Neural cell (in vitro differentiated cells): ENCODE measurements around the gene PDPK1. TPM values are rescaled to one million over a fixed set of nuclear protein-coding genes. Genes with fewer than 3 reads are reported as not detected.
"Not testable (repeated sequence)": the region's sequence is repeated elsewhere in the genome, so short reads cannot be mapped to it uniquely, and the experiment has no call there.

Experiments used
- H2AFZ ChIP-seq: fragments of 200-600, 300-800 bp; sonication (generic), shearing (Covaris generic); 2 replicates; pipeline ENCODE4 v1.6.0; 2014; ENCODE audit warnings: low read depth, mild to moderate bottlenecking, antibody characterized with exemption, low read length, moderate library complexity
- H3F3A ChIP-seq: fragments of 200-600 bp; shearing (Covaris generic); 2 replicates; pipeline ENCODE4 v1.6.1; 2016; ENCODE audit warnings: mild to moderate bottlenecking, moderate library complexity, mixed read lengths, antibody characterized with exemption, low read length; ENCODE audit not compliant: insufficient read depth, poor library complexity, severe bottlenecking
- H3K27ac ChIP-seq: fragments of 200-600, 300-800 bp; sonication (generic), shearing (Covaris generic); 2 replicates; pipeline ENCODE4 v1.5.1; 2014; ENCODE audit warnings: mild to moderate bottlenecking, low read length, moderate library complexity
- H3K27me3 ChIP-seq: fragments of 300-800, 200-600 bp; sonication (generic), shearing (Covaris generic); 2 replicates; pipeline ENCODE4 v1.6.0; 2014; ENCODE audit warnings: mild to moderate bottlenecking, low read depth, low read length, moderate library complexity; ENCODE audit not compliant: insufficient read depth
- H3K36me3 ChIP-seq: fragments of 300-800, 200-600 bp; sonication (generic), shearing (Covaris generic); 2 replicates; pipeline ENCODE4 v1.5.1; 2014; ENCODE audit warnings: mild to moderate bottlenecking, antibody characterized with exemption, low read length, moderate library complexity; ENCODE audit not compliant: insufficient read depth
- H3K4me2 ChIP-seq: fragments of 300-800, 200-600 bp; sonication (generic), shearing (Covaris generic); 2 replicates; pipeline ENCODE4 v1.6.0; 2014; ENCODE audit warnings: mild to moderate bottlenecking, low read length
- H3K4me3 ChIP-seq: fragments of 300-800, 200-600 bp; sonication (generic), shearing (Covaris generic); 2 replicates; pipeline ENCODE4 v1.5.1; 2014; ENCODE audit warnings: mild to moderate bottlenecking, low read length, moderate library complexity
- H3K79me2 ChIP-seq: fragments of 200-600 bp; shearing (Covaris generic); replicated peaks from 2 replicates; pipeline ENCODE4 v1.6.0; 2014; ENCODE audit warnings: mild to moderate bottlenecking, low read length, moderate library complexity; ENCODE audit not compliant: insufficient read depth
- H3K9ac ChIP-seq: fragments of 300-800, 200-600 bp; sonication (generic), shearing (Covaris generic); 2 replicates; pipeline ENCODE4 v1.6.1; 2016; ENCODE audit warnings: mild to moderate bottlenecking, low read length, mixed read lengths
- H3K9me2 ChIP-seq: fragments of 200-600 bp; shearing (Covaris generic); 2 replicates; pipeline ENCODE4 v1.6.1; 2016; ENCODE audit warnings: mild to moderate bottlenecking, low read length, mixed read lengths; ENCODE audit not compliant: insufficient read depth
- H3K9me3 ChIP-seq: fragments of 200-600, 300-800 bp; sonication (generic), shearing (Covaris generic); 2 replicates; pipeline ENCODE4 v1.6.1; 2016; ENCODE audit warnings: mild to moderate bottlenecking, mixed run types, low read length, moderate library complexity, mixed read lengths
- H4K20me1 ChIP-seq: fragments of 200-600 bp; shearing (Covaris generic); 2 replicates; pipeline ENCODE4 v1.6.1; 2016; ENCODE audit warnings: mild to moderate bottlenecking, mixed run types; ENCODE audit not compliant: insufficient read depth
- EP300 ChIP-seq: fragments of 450-650 bp; conservative IDR thresholded peaks from 2 replicates; pipeline ENCODE4 v1.6.1; 2014; ENCODE audit warnings: antibody characterized with exemption, mild to moderate bottlenecking, moderate library complexity; ENCODE audit not compliant: poor library complexity, severe bottlenecking
- EZH2 ChIP-seq: fragments of 200-600, 300-800 bp; shearing (Covaris generic), sonication (generic); IDR thresholded peaks from 2 replicates; pipeline ENCODE4 v1.6.1; 2014; ENCODE audit warnings: antibody characterized with exemption, low read length, borderline replicate concordance, mild to moderate bottlenecking; ENCODE audit not compliant: insufficient read depth, poor library complexity, severe bottlenecking
- MXI1 ChIP-seq: fragments of 450-650 bp; conservative IDR thresholded peaks from 2 replicates; pipeline ENCODE4 v1.6.1; 2014; ENCODE audit warnings: antibody characterized with exemption, mild to moderate bottlenecking; ENCODE audit not compliant: poor library complexity, severe bottlenecking
- POLR2AphosphoS5 ChIP-seq: IDR thresholded peaks from 2 replicates; pipeline ENCODE4 v1.6.1; 2012
- RAD21 ChIP-seq: fragments of 450-650 bp; conservative IDR thresholded peaks from 2 replicates; pipeline ENCODE4 v1.6.1; 2014; ENCODE audit warnings: antibody characterized with exemption, mild to moderate bottlenecking, moderate library complexity
- SMC3 ChIP-seq: fragments of 450-650 bp; conservative IDR thresholded peaks from 2 replicates; pipeline ENCODE4 v1.6.1; 2014; ENCODE audit warnings: antibody characterized with exemption, mild to moderate bottlenecking, moderate library complexity; ENCODE audit not compliant: poor library complexity
- TAF1 ChIP-seq: IDR thresholded peaks from 2 replicates; pipeline ENCODE4 v1.6.1; 2012; ENCODE audit warnings: low read depth
- polyA plus RNA-seq: library from polyadenylated mRNA; depleted of rRNA; stranded (reverse); fragments of >200 nt; gene quantifications from 2 replicates; pipeline ENCODE4 v1.2.3, GENCODE V29; 2014
- TF ChIP-seq, protein P1 (sequence below): IDR thresholded peaks from 2 replicates; pipeline ENCODE4 v1.6.1; 2012; ENCODE audit warnings: borderline replicate concordance
- TF ChIP-seq, protein P2 (sequence below): fragments of 450-650 bp; IDR thresholded peaks from 2 replicates; pipeline ENCODE4 v1.5.1; 2014; ENCODE audit warnings: antibody characterized with exemption, mild to moderate bottlenecking, moderate library complexity; ENCODE audit not compliant: poor library complexity, severe bottlenecking

The PDPK1 gene
- polyA plus RNA-seq, 1 donor from 2014 or later = 18.6 TPM

DNA sequence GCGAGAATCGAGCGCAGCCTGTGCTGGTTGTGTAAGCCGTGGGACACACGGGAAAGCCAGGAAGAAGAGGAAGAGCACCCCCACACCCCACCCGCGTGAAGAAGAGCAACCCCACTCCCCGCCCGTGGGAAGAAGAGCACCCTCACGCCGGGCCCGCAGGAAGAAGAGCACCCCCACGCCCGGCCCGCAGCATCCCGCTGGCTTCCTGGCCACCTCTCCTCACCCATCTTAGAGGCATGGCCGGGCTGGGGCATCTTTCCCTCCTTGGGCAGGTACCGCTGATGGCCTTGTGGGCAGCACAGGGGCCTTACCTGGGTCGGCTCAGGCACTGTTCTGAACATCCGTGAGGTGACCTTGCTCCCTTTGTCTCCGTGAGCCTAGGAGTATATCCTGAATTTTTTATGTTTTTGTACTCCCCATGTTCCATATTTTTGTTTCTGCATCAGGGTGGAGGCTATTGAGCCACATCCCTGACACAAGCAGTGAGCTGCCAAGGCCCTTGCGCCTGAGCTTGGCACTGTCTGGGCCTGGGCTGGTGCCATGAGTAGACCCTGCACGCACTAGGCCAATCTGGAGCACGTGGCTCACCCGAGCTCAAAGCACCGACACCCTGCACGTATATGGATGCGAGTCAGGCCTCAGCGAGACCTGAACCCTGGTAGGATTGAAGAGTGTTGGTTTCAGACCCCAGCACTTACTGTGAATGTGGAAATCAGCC lies 73.1 kb downstream of the PDPK1 start:
- Histone ChIP-seq H4K20me1 (no peaks in the 10 kb centered on the region), H3K36me3 (no peaks in the 10 kb centered on the region), H3K9ac (no peak overlapping the region), H2AFZ (no peak overlapping the region), H3K27me3 (no peaks in the 10 kb centered on the region), H3K9me3 (no peaks in the 10 kb centered on the region), H3K4me3 (no peak overlapping the region), H3K9me2 (no peaks in the 10 kb centered on the region), H3K79me2 (no peaks in the 10 kb centered on the region), H3F3A (no peaks in the 10 kb centered on the region), H3K4me2 (no peak overlapping the region), H3K27ac (no peak overlapping the region)
- TF ChIP-seq, protein P1, sequence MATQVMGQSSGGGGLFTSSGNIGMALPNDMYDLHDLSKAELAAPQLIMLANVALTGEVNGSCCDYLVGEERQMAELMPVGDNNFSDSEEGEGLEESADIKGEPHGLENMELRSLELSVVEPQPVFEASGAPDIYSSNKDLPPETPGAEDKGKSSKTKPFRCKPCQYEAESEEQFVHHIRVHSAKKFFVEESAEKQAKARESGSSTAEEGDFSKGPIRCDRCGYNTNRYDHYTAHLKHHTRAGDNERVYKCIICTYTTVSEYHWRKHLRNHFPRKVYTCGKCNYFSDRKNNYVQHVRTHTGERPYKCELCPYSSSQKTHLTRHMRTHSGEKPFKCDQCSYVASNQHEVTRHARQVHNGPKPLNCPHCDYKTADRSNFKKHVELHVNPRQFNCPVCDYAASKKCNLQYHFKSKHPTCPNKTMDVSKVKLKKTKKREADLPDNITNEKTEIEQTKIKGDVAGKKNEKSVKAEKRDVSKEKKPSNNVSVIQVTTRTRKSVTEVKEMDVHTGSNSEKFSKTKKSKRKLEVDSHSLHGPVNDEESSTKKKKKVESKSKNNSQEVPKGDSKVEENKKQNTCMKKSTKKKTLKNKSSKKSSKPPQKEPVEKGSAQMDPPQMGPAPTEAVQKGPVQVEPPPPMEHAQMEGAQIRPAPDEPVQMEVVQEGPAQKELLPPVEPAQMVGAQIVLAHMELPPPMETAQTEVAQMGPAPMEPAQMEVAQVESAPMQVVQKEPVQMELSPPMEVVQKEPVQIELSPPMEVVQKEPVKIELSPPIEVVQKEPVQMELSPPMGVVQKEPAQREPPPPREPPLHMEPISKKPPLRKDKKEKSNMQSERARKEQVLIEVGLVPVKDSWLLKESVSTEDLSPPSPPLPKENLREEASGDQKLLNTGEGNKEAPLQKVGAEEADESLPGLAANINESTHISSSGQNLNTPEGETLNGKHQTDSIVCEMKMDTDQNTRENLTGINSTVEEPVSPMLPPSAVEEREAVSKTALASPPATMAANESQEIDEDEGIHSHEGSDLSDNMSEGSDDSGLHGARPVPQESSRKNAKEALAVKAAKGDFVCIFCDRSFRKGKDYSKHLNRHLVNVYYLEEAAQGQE = no peak
- no peak for TF ChIP-seq EZH2
- no peak for TF ChIP-seq RAD21
- TF ChIP-seq POLR2AphosphoS5 = no peak
- no peak for TF ChIP-seq EP300
- TF ChIP-seq MXI1 = no peak
- no peak for TF ChIP-seq SMC3
- TF ChIP-seq, protein P2, sequence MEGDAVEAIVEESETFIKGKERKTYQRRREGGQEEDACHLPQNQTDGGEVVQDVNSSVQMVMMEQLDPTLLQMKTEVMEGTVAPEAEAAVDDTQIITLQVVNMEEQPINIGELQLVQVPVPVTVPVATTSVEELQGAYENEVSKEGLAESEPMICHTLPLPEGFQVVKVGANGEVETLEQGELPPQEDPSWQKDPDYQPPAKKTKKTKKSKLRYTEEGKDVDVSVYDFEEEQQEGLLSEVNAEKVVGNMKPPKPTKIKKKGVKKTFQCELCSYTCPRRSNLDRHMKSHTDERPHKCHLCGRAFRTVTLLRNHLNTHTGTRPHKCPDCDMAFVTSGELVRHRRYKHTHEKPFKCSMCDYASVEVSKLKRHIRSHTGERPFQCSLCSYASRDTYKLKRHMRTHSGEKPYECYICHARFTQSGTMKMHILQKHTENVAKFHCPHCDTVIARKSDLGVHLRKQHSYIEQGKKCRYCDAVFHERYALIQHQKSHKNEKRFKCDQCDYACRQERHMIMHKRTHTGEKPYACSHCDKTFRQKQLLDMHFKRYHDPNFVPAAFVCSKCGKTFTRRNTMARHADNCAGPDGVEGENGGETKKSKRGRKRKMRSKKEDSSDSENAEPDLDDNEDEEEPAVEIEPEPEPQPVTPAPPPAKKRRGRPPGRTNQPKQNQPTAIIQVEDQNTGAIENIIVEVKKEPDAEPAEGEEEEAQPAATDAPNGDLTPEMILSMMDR = no peak
- TF ChIP-seq TAF1 = no peak

DNA sequence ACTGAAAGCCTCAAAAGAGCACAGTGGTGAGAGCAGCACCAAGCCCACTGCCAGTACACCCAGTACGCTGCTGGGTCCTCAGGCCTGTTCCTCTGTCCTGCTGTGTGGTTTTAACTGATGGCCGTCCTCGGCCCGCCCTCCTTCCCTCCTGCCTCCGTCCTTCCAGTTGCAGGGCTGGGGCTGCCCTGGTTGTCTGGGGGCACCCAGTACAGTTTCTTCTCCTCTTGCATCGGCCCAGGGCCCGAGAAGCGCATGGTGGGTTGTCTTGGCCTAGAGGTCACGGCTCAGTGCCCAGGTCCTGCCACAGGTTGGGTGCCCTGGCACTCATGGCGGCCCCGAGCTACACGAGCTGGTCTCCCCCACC lies 73.7 kb downstream of the PDPK1 start:
- Histone ChIP-seq H3K4me3 (no peak overlapping the region), H3K4me2 (no peak overlapping the region), H3K36me3 (no peaks in the 10 kb centered on the region), H3K27me3 (no peaks in the 10 kb centered on the region), H3K9ac (no peak overlapping the region), H3K9me2 (no peaks in the 10 kb centered on the region), H2AFZ (no peak overlapping the region), H3K79me2 (no peaks in the 10 kb centered on the region), H3F3A (no peaks in the 10 kb centered on the region), H3K27ac (no peak overlapping the region), H4K20me1 (no peaks in the 10 kb centered on the region), H3K9me3 (no peaks in the 10 kb centered on the region)
- TF ChIP-seq SMC3 (no peak), RAD21 (no peak), POLR2AphosphoS5 (no peak), EP300 (no peak), EZH2 (no peak), TAF1 (no peak), MXI1 (no peak)
- TF ChIP-seq, protein P1 = no peak
- TF ChIP-seq, protein P2 = no peak

DNA sequence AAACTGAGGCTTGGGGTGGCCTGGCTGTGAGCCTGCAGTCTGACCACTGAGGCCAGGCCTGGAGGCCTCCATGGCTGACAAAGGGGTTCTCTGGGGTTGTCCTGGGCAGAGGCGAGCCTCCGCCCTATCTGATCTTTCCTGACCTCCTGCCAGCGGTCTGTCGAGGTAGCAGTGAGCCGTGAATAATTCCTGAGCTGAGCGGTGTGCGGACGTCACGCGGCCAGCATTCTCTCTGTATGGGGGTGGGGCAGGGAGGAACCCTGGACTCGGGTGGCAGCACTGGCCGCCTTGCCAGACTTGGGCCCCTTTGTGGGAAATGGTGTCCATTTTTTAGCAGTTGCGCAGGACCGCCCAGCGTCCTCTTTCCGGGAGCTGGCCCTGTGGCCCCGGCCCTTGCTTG lies 74.1 kb downstream of the PDPK1 start:
- not testable (repeated sequence) for H3K27ac ChIP-seq, H3K9ac ChIP-seq, H3K27me3 ChIP-seq, H4K20me1 ChIP-seq, H3K9me2 ChIP-seq, H3K79me2 ChIP-seq, H3K36me3 ChIP-seq, H2AFZ ChIP-seq, H3K4me3 ChIP-seq, H3K4me2 ChIP-seq, H3F3A ChIP-seq, H3K9me3 ChIP-seq
